ENCODE measurements around the gene FBXL7.

GRCh38 chr5:15645381-15646160, 145.6 kb downstream of the FBXL7 start:
- no peak for TF ChIP-seq CTCF (IDR thresholded peaks at IDR 0.05)
- TF ChIP-seq POLR2A (IDR thresholded peaks at IDR 0.05): no peak
